HG02884 (cell line): ENCODE measurements around the gene MORN3.
"Not testable (repeated sequence)": the region's sequence is repeated elsewhere in the genome, so short reads cannot be mapped to it uniquely, and the experiment has no call there.

ENCODE experiments used
- ATAC-seq: cut with Tn5 transposase; IDR thresholded peaks from one replicate; pipeline ENCODE4 v1.9.1; 2021; ENCODE audit warnings: mild to moderate bottlenecking, moderate library complexity; ENCODE audit not compliant: unreplicated experiment

The MORN3 gene

GRCh38 chr12:121648458-121649028 lies 20.9 kb downstream of the MORN3 start:
- no peak for ATAC-seq

- ATAC-seq: no peak
These were observed 28.2 kb downstream of the MORN3 start for GRCh38 chr12:121641343-121641630.

GRCh38 chr12:121638298-121639202 lies 30.9 kb downstream of the MORN3 start:
- no peak for ATAC-seq

- ATAC-seq: no peak
These were observed 32.1 kb downstream of the MORN3 start for GRCh38 chr12:121637231-121637914.

- ATAC-seq: no peak
These were observed 34.6 kb downstream of the MORN3 start for GRCh38 chr12:121634836-121635235.

GRCh38 chr12:121633833-121634196 lies 35.6 kb downstream of the MORN3 start:
- ATAC-seq: not testable (repeated sequence)

- no peak for ATAC-seq
These were observed 37.1 kb downstream of the MORN3 start for GRCh38 chr12:121632069-121632970.

- ATAC-seq: no peak
These were observed 38.6 kb downstream of the MORN3 start for GRCh38 chr12:121630791-121631355.

- no peak for ATAC-seq
These were observed 40.9 kb downstream of the MORN3 start for GRCh38 chr12:121628536-121628935.

GRCh38 chr12:121628037-121628436 lies 41.4 kb downstream of the MORN3 start:
- no peak for ATAC-seq

GRCh38 chr12:121626853-121627640 lies 42.4 kb downstream of the MORN3 start:
- peak; percentile 27 for ATAC-seq

GRCh38 chr12:121626087-121626852 lies 43.2 kb downstream of the MORN3 start, which contains the start of gene ORAI1:
ORAI1 (plus strand) TSS chr12:121626530.
- ATAC-seq: peak; percentile 54

- ATAC-seq: no peak
These were observed 49.0 kb downstream of the MORN3 start for GRCh38 chr12:121620333-121620891.

GRCh38 chr12:121618659-121619233 lies 50.7 kb downstream of the MORN3 start:
- ATAC-seq: no peak

GRCh38 chr12:121614872-121615467 lies 54.5 kb downstream of the MORN3 start:
- ATAC-seq: no peak

GRCh38 chr12:121613462-121613861 lies 56.0 kb downstream of the MORN3 start:
- no peak for ATAC-seq

- ATAC-seq: no peak
These were observed 58.1 kb downstream of the MORN3 start for GRCh38 chr12:121611306-121611705.
